ENCODE results near the gene EPB41L1. TPM values are rescaled to one million over a fixed set of nuclear protein-coding genes. Genes with fewer than 3 reads are reported as not detected.
A peak's percentile ranks its signal among the peaks of the same experiment; 100 is the strongest.

EPB41L1 gene
- 100 to 1,000 TPM in 1 of 2 donors, 10 to 100 TPM in 1; 81.1 to 102 TPM for total RNA-seq

DNA sequence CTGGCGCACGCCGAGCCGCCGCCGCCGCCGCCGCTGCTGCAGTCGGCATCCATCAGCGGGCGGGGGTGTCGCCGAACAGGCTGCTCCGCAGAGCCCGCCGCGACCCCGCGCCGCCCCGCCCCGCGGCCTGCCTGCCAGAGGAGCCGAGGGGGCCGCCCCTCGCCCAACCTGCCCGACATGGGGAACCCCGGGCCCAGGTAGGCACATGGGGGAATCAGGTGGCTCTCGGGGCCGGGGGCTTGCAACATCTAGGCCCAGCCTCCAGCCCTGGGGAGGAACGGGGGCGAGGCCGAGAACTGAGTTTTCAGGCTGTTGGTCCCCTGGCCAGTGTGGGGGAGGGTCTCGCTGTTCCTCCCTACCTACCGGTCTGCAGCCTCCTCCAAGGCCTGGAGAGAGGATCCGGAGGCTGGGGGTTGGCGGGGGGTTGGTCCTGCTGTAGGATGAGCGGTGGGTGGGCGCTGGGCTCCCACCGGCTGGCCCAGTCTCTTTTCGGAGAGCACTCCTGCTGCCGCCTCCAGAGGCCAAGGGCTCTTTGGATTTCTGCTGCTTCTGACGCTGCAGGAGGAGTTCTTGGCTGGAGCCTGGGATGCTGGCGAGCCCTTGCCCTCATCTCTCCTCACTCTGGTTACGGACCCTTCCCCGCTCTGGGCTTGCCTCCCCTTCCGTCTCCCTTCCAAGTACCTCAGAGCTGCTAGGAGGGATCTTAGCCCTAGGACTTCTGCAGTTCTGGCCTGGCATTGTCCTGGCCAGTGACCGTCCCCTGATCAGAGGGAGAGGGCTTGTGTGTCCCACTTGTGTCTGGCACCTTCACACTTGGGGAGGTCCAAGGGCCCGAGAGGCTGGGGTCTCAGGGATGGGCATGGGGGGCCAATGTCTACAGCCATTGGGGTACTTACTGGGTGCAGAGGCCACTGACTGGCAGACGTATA lies at the start of gene EPB41L1:
Gene EPB41L1, plus strand, starts transcription at position 41 of the 929 bp plus-strand sequence. CDS start 19,038 bp downstream, outside the sequence.
- Histone ChIP-seq H3K9me3 (no peaks in the 10 kb centered on the region), H3K4me3 (peak within 1 kb of the TSS; percentile 84), H3K36me3 (no peaks in the 10 kb centered on the region), H3K27me3 (replicated peaks; ENCODE audit: insufficient read depth) (no peaks in the 10 kb centered on the region), H3K27ac (peak within 1 kb of the TSS; percentile 75 to 76), H3K4me1 (ENCODE audit: control insufficient read depth in 1 of 2, low read depth in 2 of 2) (peaks cover 21 to 60% of the 10 kb centered on the region in 2 donors)
- no peak for ATAC-seq (ENCODE audit: insufficient number of reproducible peaks, low FRiP score, low read depth)
- TF ChIP-seq, protein P1, sequence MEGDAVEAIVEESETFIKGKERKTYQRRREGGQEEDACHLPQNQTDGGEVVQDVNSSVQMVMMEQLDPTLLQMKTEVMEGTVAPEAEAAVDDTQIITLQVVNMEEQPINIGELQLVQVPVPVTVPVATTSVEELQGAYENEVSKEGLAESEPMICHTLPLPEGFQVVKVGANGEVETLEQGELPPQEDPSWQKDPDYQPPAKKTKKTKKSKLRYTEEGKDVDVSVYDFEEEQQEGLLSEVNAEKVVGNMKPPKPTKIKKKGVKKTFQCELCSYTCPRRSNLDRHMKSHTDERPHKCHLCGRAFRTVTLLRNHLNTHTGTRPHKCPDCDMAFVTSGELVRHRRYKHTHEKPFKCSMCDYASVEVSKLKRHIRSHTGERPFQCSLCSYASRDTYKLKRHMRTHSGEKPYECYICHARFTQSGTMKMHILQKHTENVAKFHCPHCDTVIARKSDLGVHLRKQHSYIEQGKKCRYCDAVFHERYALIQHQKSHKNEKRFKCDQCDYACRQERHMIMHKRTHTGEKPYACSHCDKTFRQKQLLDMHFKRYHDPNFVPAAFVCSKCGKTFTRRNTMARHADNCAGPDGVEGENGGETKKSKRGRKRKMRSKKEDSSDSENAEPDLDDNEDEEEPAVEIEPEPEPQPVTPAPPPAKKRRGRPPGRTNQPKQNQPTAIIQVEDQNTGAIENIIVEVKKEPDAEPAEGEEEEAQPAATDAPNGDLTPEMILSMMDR (IDR thresholded peaks at IDR 0.05) = no peak
- no peak for DNase-seq (ENCODE audit: low spot score)

DNA sequence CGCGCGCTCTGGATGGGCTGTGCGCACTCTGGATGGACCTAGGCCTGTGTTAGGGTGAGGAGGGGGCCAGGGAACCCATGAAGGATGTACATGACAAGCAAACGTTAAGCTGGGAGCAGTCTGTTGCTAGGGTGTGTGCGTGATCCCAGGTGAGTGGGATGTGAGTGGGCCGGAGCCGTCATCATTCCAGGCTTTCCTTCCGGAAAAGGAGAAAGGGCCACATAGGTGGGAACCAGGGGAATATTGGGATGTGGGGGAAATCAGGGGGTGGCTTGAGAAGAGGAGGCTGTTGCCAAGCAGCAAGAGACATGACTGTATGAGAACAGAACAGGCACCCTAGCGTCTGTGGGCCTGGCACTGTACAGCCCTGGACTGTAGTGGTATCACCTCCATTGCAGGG lies 49.7 kb upstream of the EPB41L1 start:
- Histone ChIP-seq H3K36me3 (no peaks in the 10 kb centered on the region), H3K27me3 (replicated peaks; ENCODE audit: insufficient read depth) (no peaks in the 10 kb centered on the region), H3K9me3 (no peaks in the 10 kb centered on the region), H3K4me3 (no peak overlapping the region), H3K4me1 (ENCODE audit: control insufficient read depth in 1 of 2, low read depth in 2 of 2) (peaks cover 6 to 10% of the 10 kb centered on the region in 2 donors), H3K27ac (no peak overlapping the region)
- DNase-seq (ENCODE audit: low spot score) = no peak
- no peak for ATAC-seq (ENCODE audit: insufficient number of reproducible peaks, low FRiP score, low read depth)
- TF ChIP-seq, protein P1 (IDR thresholded peaks at IDR 0.05) = no peak

DNA sequence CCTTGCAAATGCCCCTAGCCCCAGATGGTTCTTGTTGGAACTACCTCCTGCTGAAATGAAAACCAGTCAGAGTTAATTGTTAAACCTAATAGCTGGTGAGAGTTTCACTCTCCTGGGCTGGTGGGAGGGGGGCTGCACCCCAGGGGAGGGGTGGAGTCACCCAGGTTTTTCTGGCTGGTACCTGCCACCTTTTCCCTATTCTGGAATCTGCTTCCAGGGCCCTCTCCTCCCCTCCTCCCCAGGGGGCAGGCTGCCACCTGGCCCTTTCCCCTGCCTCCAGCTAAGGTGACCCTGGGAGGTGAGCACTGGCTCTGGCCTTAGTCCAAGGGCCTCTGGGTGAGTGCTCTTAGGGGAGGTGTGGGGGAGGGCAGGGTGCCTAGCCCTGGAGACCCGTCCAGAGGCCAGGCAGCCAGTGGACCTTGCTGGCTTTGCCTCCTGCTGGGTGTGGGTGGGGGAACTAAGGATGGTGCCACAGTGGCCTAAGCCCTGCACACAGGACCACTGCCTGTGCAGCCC lies 48.8 kb upstream of the EPB41L1 start:
- Histone ChIP-seq H3K36me3 (no peaks in the 10 kb centered on the region), H3K4me1 (ENCODE audit: control insufficient read depth in 1 of 2, low read depth in 2 of 2) (peaks cover 6 to 10% of the 10 kb centered on the region in 2 donors), H3K27me3 (replicated peaks; ENCODE audit: insufficient read depth) (no peaks in the 10 kb centered on the region), H3K4me3 (no peak overlapping the region), H3K9me3 (no peaks in the 10 kb centered on the region), H3K27ac (no peak overlapping the region)
- TF ChIP-seq, protein P1 (IDR thresholded peaks at IDR 0.05) = no peak
- no peak for ATAC-seq (ENCODE audit: insufficient number of reproducible peaks, low FRiP score, low read depth)
- DNase-seq (ENCODE audit: low spot score) = no peak

DNA sequence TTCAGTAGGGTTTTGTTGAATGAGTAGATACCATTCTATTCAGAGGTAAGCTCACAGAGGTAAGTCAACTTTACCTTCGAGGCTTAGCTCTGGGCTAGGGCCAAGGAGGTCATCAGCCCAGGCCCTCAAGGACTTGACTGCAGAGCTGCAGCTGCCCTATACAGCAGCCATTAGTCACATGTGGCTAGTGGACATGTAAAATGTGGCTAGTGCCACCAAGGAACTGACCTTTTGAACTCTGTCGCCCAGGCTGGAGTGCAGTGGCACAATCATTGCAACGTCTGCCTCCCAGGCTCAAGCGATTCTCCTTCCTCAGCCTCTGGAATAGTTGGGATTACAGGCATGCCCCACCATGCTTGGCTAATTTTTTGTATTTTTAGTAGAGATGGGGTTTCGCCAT lies 47.9 kb upstream of the EPB41L1 start:
- H3K4me3 ChIP-seq = no peak overlapping the region
- peaks cover 6 to 10% of the 10 kb centered on the region in 2 donors for H3K4me1 ChIP-seq (ENCODE audit: control insufficient read depth in 1 of 2, low read depth in 2 of 2)
- H3K9me3 ChIP-seq = no peaks in the 10 kb centered on the region
- ATAC-seq (ENCODE audit: insufficient number of reproducible peaks, low FRiP score, low read depth) (no peak), DNase-seq (ENCODE audit: low spot score) (no peak)
- H3K27me3 ChIP-seq (replicated peaks; ENCODE audit: insufficient read depth) = no peaks in the 10 kb centered on the region
- no peak overlapping the region for H3K27ac ChIP-seq
- TF ChIP-seq, protein P1 (IDR thresholded peaks at IDR 0.05) = no peak
- H3K36me3 ChIP-seq = no peaks in the 10 kb centered on the region

DNA sequence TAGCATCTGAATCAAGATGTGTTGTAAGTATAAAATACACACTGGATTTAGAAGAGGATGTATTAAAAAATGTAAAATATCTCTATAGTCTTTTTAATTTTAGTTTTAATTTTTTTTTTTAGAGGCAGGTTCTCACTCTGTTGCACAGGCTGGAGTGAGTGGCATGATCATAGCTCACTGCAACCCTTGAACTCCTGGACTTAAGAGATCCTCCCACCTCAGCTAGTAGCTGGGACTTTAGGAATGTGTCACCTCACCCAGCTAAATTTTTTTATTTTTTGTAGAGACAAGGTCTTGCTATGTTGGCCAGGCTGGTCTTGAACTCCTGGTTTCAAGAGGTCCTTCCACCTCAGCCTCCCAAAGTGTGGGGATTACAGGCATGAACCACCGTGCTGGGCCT lies 46.7 kb upstream of the EPB41L1 start:
- no peak overlapping the region for H3K27ac ChIP-seq
- H3K4me3 ChIP-seq = no peak overlapping the region
- peaks cover 5 to 6% of the 10 kb centered on the region in 2 donors for H3K4me1 ChIP-seq (ENCODE audit: control insufficient read depth in 1 of 2, low read depth in 2 of 2)
- TF ChIP-seq, protein P1 (IDR thresholded peaks at IDR 0.05) = no peak
- ATAC-seq (ENCODE audit: insufficient number of reproducible peaks, low FRiP score, low read depth) (no peak), DNase-seq (ENCODE audit: low spot score) (no peak)
- no peaks in the 10 kb centered on the region for H3K27me3 ChIP-seq (replicated peaks; ENCODE audit: insufficient read depth)
- H3K36me3 ChIP-seq = no peaks in the 10 kb centered on the region
- no peaks in the 10 kb centered on the region for H3K9me3 ChIP-seq

Data from thoracic aorta (tissue), 2 donors.